Activated gamma-delta T cell treated with Interleukin-2 at 50 U/mL for 16 hours (primary cell): ENCODE data around the gene PRDM1.

Experiments used
- DNase-seq: peaks from one replicate; pipeline ENCODE4 v3.0.0-alpha.2; 2020

PRDM1 gene

GRCh38 chr6:106085984-106086813 is at the start of gene PRDM1:
TSS of gene PRDM1 (plus strand) at chr6:106086336. CDS start at chr6:106086554, 218 bp downstream.
- peak; percentile 67 for DNase-seq

GRCh38 chr6:106037060-106037459 is 49.1 kb upstream of the PRDM1 start:
- DNase-seq, result no peak

DNA sequence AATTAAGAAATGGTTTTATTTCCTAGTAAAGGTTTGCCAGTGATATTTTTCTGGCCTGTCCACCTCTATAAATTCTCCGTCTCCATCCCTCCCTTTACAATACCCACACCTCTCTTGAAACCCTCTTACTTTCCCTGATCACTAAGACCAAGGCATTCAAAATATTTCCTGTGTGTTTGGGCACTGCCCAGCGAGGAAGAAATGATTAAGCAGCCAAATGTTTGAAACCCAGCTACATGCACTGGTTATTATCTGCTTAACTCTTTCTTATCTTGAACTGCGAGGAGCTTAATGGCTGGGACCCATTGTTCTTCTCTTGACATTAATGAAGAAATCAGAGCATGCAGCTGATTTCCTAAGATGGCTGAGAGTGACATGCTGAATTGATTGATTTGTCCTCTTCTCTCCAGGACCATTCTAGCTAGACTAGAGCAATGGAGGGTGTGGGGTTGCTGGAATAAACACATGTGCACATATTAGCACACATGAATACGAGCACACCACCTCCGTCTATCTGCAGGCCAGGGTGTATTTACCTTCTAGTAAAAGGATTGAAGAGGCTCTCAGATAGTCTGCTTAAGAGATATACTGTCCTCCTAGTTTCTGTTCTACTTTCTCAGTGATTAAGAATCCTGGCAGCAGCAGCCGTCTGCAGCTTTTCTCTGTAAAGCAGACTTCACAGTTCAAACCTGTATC is 46.1 kb upstream of the PRDM1 start:
- DNase-seq, result no peak

DNA sequence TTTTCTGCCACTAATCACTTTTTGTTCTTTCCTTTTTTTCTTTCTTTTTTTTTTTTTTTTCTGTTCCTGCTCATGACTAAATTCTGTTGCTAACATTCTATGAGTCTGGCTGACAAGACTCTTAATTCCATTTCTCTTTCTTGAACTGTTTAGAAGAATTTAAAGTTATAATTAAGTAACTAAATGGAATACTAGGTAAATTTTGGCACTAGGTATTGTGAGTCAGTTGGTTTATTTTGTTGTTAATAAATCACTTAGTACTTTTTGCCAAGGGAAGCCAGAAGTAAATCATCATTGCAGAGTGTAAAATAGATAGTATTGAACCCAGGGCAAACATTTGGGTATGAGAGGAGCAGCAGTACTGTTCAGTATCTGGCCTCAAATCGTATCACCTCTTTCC is 42.0 kb upstream of the PRDM1 start:
- DNase-seq, result no peak

DNA sequence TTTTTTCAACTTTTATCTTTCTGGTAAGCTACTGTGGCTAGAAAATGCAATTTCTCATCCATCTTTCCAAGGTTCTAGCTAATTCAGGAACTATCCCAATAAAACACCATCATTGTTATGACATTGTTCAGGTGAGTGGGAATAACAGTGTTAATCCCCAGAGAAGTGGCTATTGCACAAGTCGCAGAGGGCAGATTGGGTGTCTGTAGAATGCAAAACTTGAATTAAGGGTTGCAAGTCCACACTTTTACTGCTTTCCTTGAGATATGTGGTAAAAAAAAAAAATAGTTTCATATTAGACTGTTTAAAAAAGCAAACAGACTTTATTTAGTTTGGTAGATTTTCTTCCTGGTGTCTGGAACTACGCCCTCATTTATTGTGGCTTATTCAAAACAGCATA is 41.1 kb upstream of the PRDM1 start:
- no peak for DNase-seq

GRCh38 chr6:106046116-106046853 is 39.9 kb upstream of the PRDM1 start:
- no peak for DNase-seq

DNA sequence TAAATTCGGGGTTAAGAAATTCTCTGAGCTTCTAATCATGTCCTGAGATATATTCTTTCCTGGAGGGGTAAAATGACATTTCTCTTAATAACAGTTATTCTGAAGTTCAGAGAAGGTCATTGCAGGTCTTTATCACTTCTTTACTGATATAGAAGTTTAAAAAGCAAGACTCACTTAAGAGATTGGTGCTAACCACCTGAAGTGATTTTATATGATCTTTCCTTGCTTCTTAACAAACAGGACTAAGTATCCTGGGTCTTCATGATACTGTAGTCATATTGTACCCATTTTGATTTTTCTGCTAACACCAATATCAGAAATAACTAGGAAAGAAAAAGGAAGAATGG is 39.3 kb upstream of the PRDM1 start:
- DNase-seq, result no peak

DNA sequence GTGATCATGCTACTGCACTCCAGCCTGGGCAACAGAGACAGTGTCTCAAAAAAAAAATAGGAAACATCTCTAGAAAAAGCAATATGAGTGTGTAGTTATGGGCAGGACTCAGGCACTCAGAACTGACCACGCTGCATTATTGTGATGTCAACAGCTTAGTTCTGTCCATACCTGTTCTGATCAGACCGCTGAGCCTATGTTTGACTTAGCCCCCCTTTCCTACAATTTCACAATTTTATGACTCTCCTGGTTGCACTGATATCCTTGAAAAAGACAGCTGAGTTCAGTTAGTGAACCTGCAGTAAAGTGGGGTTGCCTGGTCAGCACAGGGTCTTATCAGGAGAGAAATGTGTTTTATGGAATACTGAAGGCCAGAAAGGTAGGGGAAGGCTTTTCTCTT is 37.8 kb upstream of the PRDM1 start:
- no peak for DNase-seq

DNA sequence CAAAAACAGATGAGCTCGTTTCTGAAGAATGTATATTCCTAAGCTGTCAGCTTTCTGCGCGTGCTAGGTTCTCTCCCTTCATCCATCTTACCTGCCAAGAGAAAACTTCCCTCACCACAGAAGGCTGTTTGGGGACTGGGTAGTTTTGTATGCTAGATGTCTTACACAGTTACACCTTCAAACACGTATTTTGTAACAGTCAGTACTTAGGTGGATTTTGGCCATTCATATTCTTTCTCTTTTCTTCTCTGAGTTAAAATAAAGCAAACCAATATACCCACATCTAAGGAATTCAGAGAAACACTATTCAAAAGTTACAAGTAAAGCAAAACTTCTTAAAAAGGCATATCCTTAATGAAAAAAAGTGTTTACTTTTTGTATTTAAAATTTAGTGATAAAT is 35.6 kb upstream of the PRDM1 start:
- DNase-seq, result no peak

- DNase-seq, result no peak
Measured at GRCh38 chr6:106051226-106051625, 34.9 kb upstream of the PRDM1 start.

DNA sequence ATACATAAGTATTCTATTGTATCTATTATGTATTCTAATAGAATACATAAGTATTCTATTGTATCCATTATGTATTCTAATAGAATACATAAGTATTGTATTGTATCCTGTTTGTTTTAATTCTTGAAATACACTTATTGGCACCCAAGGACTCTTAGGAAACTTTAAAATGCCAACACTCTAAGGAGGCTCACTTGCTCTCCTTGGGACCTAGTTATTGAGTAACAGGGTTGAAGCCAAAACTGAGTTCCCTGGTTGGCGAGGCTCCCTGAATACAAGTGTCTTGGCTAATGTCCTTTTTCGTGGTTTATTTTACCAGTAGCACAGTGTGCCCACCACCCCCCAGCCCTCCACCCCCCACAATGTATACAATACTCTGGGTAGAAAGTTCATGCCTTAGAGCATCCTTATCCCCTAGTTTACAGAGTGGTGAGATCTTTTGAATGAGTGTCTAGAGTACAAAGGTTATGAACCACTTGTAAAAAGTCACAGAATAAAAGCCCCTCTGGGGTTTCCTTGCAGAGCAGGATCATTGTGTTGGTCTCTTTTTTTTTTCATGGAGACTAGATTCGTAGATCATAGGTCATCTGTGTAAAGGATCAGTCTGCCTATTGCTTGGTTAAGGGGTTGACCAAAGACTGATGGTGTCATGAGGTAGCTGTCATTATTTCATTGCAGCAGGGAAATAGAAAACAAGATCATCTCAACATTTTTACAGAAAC is 32.5 kb upstream of the PRDM1 start:
- DNase-seq, result no peak

DNA sequence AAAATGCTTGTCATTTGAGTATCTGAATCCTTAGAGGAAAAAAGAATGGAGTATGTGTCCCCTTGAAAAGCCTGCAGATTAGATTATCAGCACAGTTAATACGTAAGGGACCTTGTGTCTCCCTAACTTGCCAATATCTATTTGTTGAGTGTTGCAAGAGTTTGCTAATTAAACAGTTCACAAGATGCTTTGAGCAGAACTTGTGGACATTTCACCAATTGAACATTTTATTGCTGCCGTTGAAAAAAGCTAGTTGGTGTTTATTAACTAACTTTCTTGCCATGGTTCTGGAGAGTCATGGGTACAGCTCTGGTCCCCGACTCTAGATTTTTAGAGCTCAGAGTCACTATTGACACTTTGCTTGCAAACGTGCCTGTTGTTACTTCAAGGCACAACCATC is 30.6 kb upstream of the PRDM1 start:
- DNase-seq, result no peak

GRCh38 chr6:106056060-106056745 is 29.9 kb upstream of the PRDM1 start:
- no peak for DNase-seq

GRCh38 chr6:106056746-106057390 is 29.3 kb upstream of the PRDM1 start:
- no peak for DNase-seq

DNA sequence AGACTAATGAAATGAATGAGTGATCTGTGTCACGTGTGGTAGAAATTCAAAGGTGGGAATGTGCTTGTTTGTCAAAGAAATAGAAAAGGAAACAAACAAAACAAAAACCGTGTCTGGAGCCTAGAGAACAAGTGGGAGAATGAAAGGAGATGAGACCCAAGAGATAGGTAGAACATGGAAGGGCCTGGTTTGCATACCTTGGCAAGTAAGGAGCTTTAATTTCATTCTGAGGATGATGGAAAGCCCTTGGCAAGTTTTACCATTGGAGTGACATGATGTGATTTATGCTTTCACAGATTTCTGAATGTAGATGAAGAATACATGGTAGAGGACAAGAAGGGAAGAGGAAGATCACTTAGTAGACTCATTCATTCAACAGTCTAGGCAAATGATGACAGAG is 26.8 kb upstream of the PRDM1 start:
- DNase-seq, result no peak

GRCh38 chr6:106060167-106060566 is 26.0 kb upstream of the PRDM1 start:
- DNase-seq, result no peak

DNA sequence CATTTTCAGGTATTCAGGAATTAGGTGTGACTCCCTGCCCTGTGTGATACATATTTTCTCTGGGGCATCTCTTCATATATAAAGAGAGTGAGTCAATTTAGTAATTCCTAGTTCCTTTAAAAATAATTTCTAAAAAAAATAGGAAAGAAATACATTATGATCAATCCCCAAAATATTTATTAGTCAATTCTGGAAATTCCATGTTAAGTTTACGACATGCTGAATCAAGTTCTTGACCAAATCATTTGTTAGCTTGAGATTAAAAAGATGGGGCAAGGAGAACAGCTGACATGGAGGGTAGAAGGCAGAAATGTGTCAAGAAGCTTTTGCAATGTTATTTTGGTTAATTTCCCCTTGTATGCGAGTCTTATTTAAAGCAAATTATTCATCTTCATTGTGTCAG is 22.7 kb upstream of the PRDM1 start:
- no peak for DNase-seq

- DNase-seq, result no peak
Measured at GRCh38 chr6:106064142-106064541, 22.0 kb upstream of the PRDM1 start.

- DNase-seq, result no peak
Measured at GRCh38 chr6:106064756-106065155, 21.4 kb upstream of the PRDM1 start.

DNA sequence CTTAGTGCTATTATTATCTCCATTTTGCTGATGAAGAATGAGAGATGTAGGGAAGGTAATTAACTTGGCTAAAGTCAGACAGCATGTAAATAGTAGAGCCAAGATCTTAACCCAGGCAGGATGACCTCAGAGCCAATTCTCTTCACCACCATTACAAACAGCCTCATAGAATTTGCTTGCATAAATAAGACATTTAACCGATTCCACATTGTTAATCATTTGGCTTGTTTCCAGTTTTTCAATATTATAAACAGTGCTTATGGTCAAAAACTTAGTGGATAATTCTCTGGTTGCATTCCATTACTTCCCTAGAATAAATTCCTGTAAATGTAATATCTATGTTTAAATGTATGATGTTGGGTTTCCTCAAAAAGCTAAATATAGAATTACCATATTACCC is 19.1 kb upstream of the PRDM1 start:
- DNase-seq, result no peak

DNA sequence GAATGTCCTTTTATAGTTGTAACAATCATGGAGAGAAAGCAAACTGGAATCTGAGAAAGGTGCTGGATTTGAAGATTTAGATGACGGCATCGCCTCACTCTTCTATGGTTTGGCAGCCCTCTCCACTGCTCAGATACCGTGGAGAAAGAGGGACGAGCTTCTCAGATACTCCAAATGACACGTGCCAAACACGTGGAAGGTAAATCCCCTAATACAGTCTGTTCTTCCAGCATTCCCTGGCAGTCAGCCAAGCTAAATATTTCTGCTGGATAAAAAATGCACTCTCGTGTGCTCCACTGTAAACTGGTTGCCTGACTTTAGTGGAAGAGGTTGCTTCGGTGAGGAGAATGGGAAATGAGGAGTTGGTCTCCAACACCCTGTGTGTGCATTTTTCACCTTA is 16.7 kb upstream of the PRDM1 start:
- no peak for DNase-seq

DNA sequence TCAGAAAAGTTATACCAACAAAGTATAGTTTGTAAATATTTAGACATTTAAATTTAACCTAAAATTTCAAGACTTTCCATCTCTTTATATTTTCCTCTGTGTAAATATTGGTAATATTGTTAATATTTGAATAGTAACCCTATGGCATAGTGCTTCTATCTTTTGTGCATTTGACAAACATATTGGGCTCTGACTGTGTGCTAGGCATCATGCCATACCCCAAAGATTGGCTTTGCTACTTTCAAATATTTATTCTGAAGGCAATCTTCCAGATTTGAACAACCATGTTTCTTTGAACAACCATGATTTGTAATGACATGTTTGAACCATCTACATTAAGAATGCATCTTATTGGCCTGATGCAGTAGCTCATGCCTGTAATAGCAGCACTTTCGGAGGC is 15.5 kb upstream of the PRDM1 start:
- no peak for DNase-seq
